ENCODE data around the gene ERBB3.

The ERBB3 gene

DNA sequence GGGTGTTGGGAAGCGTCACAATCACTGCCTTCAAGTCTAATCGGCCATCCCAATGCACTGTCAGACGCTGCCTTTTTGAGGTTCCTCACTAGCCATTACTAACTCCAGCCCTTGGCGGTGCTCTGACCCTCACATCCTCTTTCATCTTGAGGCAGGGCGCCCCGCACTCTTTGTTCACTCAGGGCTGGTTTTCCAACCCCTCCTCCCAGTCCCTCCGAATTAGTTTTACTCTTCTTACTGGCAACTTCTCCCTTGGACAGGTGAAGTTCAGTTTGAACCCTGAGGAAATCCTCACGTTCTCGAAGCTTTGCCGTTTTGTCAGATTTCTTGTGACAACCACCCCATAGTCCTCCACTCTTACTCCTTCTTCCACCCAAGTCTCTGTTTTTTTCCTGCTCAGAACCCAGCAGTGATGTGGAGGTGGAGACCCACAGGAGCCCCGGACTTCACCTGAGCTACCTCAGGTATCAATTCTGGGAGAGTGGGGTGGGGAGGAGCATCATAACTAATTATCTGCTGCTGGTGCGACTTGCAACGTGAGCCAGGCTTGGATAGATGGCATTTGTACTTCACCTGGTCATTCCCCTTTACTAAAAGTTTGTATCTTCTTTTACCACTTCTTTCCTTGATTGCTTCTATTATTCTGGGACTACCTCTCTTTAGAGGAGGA is 38.9 kb downstream of the ERBB3 start:
- TF ChIP-seq, protein P1, sequence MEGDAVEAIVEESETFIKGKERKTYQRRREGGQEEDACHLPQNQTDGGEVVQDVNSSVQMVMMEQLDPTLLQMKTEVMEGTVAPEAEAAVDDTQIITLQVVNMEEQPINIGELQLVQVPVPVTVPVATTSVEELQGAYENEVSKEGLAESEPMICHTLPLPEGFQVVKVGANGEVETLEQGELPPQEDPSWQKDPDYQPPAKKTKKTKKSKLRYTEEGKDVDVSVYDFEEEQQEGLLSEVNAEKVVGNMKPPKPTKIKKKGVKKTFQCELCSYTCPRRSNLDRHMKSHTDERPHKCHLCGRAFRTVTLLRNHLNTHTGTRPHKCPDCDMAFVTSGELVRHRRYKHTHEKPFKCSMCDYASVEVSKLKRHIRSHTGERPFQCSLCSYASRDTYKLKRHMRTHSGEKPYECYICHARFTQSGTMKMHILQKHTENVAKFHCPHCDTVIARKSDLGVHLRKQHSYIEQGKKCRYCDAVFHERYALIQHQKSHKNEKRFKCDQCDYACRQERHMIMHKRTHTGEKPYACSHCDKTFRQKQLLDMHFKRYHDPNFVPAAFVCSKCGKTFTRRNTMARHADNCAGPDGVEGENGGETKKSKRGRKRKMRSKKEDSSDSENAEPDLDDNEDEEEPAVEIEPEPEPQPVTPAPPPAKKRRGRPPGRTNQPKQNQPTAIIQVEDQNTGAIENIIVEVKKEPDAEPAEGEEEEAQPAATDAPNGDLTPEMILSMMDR (IDR thresholded peaks at IDR 0.05; ENCODE audit: extremely low read depth, insufficient read depth, missing control alignments) = no peak
- DNase-seq (ENCODE audit: low spot score) = no peak
- in situ Hi-C loops (cut with MboI; ENCODE audit: low pct_unique_long_range_greater_than_20kb, low sequenced_read_pairs, unreplicated experiment) = no loop called here

DNA sequence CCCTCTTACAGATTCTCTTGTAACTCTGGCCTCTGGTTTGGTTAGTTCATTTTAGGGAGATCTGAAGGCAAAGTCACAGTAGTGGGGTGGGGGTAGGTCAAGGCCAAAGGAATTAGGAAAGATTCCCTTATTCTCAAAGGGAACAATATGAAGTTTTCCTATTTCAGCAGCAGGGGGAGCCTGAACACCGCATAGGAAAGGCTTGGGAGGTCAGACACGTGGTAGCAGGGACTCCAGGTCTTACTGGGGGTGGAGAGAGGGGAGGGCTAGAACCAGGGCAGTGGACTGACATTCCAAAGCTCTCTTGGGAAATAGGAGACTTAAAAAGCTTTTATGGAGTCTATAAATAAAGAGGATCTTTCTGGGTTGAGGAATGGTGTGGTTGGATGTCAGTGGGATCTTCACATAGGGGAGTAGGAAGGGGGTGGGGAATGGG is 39.4 kb downstream of the ERBB3 start:
- DNase-seq (ENCODE audit: low spot score) = peak; percentile 75
- TF ChIP-seq, protein P1 (IDR thresholded peaks at IDR 0.05; ENCODE audit: extremely low read depth, insufficient read depth, missing control alignments) = peak; percentile 77
- in situ Hi-C loops (cut with MboI; ENCODE audit: low pct_unique_long_range_greater_than_20kb, low sequenced_read_pairs, unreplicated experiment) = no loop called here

DNA sequence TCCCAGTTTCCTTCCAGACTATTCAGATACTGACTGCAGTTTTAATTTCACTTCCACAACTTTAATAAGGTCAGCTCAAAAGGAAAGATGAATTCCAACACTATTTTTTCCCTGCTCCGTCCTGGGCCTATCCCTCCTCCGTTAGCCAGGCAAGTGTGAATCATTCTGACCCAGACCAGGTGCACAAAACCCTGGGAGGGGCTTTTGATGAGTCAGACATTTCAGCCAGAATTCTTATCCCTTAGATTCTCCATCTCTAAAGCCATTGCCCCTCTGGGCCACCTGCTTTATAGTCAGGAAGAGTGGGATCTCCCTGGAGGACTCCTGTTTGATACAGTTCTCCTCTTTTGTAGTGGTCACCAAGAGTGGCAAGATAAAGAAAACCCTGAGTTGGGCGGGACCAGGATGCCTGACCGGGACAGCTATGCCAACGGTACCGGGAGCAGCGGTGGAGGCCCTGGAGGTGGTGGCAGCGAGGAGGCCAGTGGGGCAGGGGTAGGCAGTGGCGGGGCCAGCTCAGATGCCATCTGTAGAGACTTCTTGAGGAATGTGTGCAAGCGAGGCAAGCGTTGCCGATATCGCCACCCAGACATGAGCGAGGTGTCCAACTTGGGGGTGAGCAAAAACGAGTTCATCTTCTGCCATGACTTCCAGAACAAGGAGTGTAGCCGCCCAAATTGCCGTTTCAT is 40.3 kb downstream of the ERBB3 start:
- TF ChIP-seq, protein P1 (IDR thresholded peaks at IDR 0.05; ENCODE audit: extremely low read depth, insufficient read depth, missing control alignments) = no peak
- no peak for DNase-seq (ENCODE audit: low spot score)
- in situ Hi-C loops (cut with MboI; ENCODE audit: low pct_unique_long_range_greater_than_20kb, low sequenced_read_pairs, unreplicated experiment) = no loop called here

DNA sequence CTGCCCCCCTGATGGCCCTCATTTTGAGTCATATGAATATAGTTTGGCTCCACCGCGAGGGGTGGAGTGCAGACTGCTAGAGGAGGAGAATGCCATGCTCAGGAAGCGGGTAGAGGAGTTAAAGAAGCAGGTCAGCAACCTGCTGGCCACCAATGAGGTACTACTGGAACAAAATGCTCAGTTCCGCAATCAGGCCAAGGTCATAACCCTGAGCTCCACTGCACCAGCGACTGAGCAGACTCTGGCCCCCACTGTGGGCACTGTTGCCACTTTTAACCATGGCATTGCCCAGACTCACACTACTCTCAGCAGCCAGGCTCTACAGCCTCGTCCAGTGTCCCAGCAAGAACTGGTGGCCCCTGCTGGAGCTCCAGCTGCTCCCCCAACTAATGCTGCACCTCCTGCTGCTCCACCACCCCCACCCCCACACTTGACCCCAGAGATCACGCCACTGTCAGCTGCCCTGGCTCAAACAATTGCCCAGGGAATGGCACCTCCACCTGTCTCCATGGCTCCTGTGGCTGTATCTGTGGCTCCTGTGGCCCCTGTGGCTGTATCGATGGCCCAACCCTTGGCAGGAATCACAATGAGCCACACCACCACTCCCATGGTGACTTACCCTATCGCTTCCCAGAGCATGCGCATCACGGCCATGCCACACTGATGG is 41.4 kb downstream of the ERBB3 start:
- in situ Hi-C loops (cut with MboI; ENCODE audit: low pct_unique_long_range_greater_than_20kb, low sequenced_read_pairs, unreplicated experiment) = no loop called here
- DNase-seq (ENCODE audit: low spot score) = no peak
- TF ChIP-seq, protein P1 (IDR thresholded peaks at IDR 0.05; ENCODE audit: extremely low read depth, insufficient read depth, missing control alignments) = no peak

DNA sequence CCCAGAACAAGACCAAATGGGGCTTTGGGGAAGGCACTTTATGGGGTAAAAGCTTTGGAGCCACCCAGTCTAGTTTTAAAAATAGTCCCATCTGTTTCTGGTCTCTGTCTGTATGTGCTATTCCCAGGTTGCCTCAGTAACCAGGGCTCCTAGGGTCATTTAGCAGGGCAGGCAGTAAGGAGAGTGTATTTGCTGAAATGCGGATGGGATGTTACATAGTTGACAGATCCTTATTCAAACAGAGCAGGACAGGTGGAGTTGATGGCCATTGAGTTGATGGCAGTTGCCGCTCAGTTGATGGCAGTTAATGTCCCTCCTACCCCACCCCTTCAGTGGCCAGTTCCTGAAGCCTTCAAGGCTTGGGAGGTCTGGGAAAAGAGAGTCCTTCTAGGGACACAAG is 42.7 kb downstream of the ERBB3 start:
- DNase-seq (ENCODE audit: low spot score) = no peak
- TF ChIP-seq, protein P1 (IDR thresholded peaks at IDR 0.05; ENCODE audit: extremely low read depth, insufficient read depth, missing control alignments) = no peak
- in situ Hi-C loops (cut with MboI; ENCODE audit: low pct_unique_long_range_greater_than_20kb, low sequenced_read_pairs, unreplicated experiment) = no loop called here

DNA sequence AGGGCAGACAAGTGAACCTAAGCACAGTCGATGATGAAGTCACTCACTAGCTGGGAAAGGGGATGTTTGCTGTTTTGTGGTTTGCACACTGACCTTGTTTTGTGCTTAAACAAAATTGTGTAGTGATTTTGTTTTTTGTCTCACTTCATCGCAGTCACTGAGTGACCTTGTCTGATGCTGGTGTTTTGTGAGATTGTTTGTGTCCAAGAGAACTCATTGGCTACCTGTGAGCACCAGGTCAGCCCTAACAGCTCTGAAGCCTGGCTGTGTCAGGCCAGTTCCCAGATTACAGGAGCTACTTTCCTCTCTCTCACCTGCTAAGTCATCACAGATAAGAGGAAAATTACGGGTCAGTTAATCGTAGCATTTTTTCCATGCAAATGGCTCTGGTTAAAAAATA is 44.2 kb downstream of the ERBB3 start:
- DNase-seq (ENCODE audit: low spot score) = no peak
- TF ChIP-seq, protein P1 (IDR thresholded peaks at IDR 0.05; ENCODE audit: extremely low read depth, insufficient read depth, missing control alignments) = no peak
- in situ Hi-C loops (cut with MboI; ENCODE audit: low pct_unique_long_range_greater_than_20kb, low sequenced_read_pairs, unreplicated experiment) = no loop called here

Data from GM13977 (cell line).